22Rv1 (cell line): ENCODE data around the gene PLOD3.

ENCODE experiments used
- ZFX ChIP-seq: fragments of 450-650 bp; IDR thresholded peaks from 2 replicates; pipeline ENCODE4 v1.6.1; 2017; ENCODE audit warnings: antibody characterized with exemption, borderline replicate concordance
- TF ChIP-seq, protein P1 (sequence below): fragments of 450-650 bp; IDR thresholded peaks from 2 replicates; pipeline ENCODE4 v1.5.1; 2017; ENCODE audit warnings: mild to moderate bottlenecking

DNA sequence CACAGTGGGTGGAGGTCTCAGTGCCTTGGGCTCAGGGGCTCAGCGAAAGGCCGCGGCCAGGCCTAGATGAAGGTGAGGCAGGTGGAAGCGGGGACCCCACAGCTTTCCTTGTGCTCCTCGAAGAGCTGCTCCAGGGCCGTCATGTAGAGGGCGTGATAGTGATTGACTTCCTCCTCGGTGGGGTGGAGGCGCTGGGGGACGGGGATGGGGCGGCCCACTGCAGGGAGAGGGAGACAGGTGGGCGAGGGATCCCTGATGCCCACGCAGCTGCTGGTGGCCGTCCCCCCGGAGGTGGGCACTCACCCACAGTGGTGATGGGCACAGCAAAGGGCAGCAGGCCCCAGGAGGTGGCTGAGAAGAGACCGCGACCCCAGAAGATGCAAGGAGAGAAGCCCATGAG lies 21.5 kb downstream of the PLOD3 start:
- TF ChIP-seq, protein P1, sequence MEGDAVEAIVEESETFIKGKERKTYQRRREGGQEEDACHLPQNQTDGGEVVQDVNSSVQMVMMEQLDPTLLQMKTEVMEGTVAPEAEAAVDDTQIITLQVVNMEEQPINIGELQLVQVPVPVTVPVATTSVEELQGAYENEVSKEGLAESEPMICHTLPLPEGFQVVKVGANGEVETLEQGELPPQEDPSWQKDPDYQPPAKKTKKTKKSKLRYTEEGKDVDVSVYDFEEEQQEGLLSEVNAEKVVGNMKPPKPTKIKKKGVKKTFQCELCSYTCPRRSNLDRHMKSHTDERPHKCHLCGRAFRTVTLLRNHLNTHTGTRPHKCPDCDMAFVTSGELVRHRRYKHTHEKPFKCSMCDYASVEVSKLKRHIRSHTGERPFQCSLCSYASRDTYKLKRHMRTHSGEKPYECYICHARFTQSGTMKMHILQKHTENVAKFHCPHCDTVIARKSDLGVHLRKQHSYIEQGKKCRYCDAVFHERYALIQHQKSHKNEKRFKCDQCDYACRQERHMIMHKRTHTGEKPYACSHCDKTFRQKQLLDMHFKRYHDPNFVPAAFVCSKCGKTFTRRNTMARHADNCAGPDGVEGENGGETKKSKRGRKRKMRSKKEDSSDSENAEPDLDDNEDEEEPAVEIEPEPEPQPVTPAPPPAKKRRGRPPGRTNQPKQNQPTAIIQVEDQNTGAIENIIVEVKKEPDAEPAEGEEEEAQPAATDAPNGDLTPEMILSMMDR = no peak
- TF ChIP-seq ZFX = no peak
